Fibroblast of the aortic adventitia (primary cell): ENCODE data around the gene CHST8. TPM values are rescaled to one million over a fixed set of nuclear protein-coding genes. Genes with fewer than 3 reads are reported as not detected.

ENCODE experiments used
- DNase-seq: peaks from one replicate; pipeline ENCODE4 v3.0.0-alpha.2; 2010; ENCODE audit warnings: low read depth
- H3K4me3 ChIP-seq: 2 replicates; pipeline ENCODE4 v1.5.1; 2011; ENCODE audit warnings: low read depth, mild to moderate bottlenecking, control low read depth, low read length, moderate library complexity
- total RNA-seq: library from RNA; depleted of rRNA; stranded (reverse); fragments of >200 nt; gene quantifications from 2 replicates; pipeline ENCODE4 v1.2.3, GENCODE V29; 2012; ENCODE audit warnings: low replicate concordance
- TF ChIP-seq, protein P1 (sequence below): IDR thresholded peaks from 2 replicates; pipeline ENCODE4 v1.5.1; 2011; ENCODE audit warnings: mild to moderate bottlenecking, low read length, control low read depth, inconsistent platforms; ENCODE audit not compliant: insufficient read depth

Gene CHST8
- total RNA-seq, 1 donor = not detected

DNA sequence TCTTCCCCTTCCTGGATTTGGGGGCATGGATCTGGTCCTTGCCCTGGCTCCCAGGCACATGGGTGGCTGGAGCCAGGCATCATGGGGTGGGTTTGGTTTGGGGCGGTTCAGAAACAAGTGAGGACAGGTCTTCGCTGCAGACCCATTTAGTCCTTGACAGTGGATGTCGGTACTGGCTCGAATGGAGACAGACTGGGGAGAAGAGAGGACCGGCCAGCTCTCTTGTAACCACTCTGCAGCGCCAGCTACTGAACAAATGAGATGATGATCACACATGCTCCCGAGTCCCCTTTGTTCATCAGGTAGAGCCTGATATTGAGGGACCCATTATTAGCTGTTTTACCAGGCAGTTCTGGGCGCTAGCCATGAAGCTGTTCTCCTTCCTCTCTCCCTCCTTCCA is 64.5 kb downstream of the CHST8 start:
- TF ChIP-seq, protein P1, sequence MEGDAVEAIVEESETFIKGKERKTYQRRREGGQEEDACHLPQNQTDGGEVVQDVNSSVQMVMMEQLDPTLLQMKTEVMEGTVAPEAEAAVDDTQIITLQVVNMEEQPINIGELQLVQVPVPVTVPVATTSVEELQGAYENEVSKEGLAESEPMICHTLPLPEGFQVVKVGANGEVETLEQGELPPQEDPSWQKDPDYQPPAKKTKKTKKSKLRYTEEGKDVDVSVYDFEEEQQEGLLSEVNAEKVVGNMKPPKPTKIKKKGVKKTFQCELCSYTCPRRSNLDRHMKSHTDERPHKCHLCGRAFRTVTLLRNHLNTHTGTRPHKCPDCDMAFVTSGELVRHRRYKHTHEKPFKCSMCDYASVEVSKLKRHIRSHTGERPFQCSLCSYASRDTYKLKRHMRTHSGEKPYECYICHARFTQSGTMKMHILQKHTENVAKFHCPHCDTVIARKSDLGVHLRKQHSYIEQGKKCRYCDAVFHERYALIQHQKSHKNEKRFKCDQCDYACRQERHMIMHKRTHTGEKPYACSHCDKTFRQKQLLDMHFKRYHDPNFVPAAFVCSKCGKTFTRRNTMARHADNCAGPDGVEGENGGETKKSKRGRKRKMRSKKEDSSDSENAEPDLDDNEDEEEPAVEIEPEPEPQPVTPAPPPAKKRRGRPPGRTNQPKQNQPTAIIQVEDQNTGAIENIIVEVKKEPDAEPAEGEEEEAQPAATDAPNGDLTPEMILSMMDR = no peak
- DNase-seq = no peak
- no peak overlapping the region for H3K4me3 ChIP-seq

GRCh38 chr19:33686687-33687480 is 65.1 kb downstream of the CHST8 start:
- H3K4me3 ChIP-seq = no peak overlapping the region
- DNase-seq = no peak
- TF ChIP-seq, protein P1 = no peak

DNA sequence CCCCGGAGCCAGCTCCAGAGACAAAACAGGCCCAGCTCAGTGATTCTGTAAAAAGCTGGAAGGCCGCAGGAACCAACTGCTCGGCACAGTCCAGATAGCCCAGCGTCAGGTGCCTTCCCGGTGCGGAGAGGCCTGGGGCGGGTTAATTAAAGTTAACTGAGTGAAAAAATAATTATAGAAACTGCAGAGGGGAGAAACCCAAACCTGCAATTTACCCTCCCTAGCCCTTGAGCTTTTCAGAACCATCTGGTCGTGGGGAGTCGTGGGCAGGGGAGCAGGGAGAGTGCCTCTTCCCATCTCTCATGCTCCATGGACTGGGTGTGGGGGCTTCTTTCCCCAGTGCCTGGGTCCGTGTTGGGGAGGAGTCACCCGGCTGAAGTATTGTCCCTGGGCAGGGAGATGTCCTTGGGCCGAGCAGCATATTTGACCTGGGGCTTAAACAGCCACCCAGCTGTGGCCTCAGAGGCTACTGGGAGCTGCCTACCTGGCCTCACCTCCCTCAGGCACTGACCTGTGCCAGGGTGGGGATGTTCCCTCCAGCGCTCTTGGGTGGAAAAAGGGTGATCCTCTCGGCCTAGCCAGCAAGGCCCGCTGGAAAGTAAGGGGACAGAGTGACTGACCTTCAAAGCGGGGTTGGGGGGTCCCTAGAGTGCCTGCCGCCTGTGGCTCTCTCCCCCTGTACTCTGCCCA is 65.9 kb downstream of the CHST8 start:
- TF ChIP-seq, protein P1 = no peak
- DNase-seq = no peak
- H3K4me3 ChIP-seq = no peak overlapping the region

DNA sequence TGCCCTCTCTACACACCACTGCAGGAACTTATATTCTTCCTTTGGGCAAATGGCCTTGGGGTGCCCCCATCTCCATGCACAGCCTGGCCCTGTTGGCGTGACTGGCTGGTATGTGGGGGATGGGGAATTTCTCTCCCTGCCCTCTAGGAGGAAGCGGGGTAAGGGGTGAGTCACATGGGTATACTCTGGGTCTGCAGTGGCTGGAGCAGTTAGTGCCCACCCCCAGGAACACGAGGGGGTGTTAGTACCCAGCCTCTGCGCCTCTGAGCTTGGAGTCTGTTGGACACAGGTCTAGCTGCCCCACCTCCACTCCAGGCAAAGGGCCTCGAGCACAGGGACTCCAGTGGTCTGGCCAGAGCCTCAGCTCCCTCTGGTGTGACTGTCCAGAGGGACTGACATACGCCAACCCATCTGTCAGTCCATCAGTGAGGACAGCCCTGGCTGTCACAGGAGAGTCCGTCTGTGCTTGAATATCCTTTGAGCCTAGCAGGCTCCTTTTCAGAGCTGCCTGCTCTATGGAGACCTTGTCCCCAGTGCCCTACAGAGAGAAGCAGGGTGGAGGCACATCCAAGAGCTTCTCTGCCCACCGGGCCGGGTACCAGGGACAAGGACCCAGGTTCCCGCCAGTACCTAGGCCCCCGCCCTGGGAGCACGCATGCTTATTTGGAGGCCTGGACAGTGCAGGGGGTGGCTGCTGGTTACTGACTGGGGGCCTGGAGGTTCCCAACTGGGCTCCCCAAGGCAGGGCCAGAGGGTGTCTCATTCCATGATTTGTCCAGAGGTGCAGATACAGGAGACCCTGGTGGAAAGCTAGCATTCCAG is 66.6 kb downstream of the CHST8 start:
- DNase-seq = no peak
- TF ChIP-seq, protein P1 = no peak

DNA sequence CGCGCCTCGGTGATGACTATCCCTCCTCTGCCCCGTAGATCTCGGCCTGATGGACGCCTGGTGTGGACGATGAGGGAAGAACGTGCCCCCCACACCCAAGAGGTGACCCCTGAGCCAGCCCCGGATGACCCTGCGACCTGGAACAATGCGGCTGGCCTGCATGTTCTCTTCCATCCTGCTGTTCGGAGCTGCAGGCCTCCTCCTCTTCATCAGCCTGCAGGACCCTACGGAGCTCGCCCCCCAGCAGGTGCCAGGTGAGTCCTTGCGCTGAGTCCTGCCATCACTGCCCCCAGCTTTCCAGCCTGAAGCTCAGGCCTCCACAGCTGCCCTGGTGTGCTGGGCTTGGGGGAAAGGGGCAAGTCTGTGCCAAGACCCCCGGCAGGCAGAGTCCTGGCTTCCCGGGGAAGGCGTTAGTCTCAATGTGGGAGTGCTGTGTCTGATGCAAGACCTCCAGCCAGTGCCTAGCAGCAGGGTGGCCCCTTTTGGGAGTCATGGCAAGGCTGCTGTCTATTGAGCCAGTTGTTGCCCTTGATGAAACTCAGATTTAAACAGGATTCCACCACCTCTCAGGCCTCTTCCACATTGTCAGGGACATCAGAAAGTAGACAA is 67.5 kb downstream of the CHST8 start:
- no peak overlapping the region for H3K4me3 ChIP-seq
- TF ChIP-seq, protein P1 = no peak
- DNase-seq = no peak

More for the DNA sequence above, 66.6 kb downstream of the CHST8 start:
- no peak overlapping the region for H3K4me3 ChIP-seq

DNA sequence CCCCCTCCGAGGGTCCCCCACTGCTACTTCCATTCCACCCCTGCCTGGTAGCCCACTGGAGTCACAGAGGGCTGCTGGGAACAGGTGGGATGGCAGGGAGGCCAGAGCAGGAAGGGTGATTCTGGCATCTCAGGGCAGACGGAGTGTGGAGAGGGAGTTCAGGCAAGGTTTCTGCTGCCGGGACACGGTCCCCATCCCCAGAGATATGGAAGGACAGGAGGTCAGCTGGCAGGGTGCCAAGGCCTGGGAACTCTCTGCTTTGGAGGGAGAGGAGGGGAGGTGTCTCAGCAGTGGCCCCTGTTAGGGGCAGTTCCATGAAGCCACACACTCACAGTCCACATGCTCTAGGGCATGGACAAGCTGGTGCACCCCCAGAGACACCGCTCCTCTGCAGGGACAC is 68.1 kb downstream of the CHST8 start:
- H3K4me3 ChIP-seq = no peak overlapping the region
- no peak for DNase-seq
- TF ChIP-seq, protein P1 = no peak
